GM12878 (cell line): ENCODE measurements around the gene PAPPA. TPM values are rescaled to one million over a fixed set of nuclear protein-coding genes. Genes with fewer than 3 reads are reported as not detected.

ENCODE experiments used
- ATAC-seq: fragments of 200-7000 bp; cut with Tn5 transposase; 3 replicates; pipeline ENCODE4 v1.9.1; 2020; ENCODE audit warnings: mild to moderate bottlenecking, moderate library complexity
- BruUV-seq: library from RNA; stranded (reverse); fragments of 400-500 nt; replicated peaks from 2 replicates; lab custom pipeline; 2021; lab: Mats Ljungman, UMichigan
- CTCF ChIA-PET: fragments of 300-600 bp; sonication (Branson Sonifier 250); formaldehyde crosslinking; extraction: SDS; loops from one replicate; lab custom pipeline; 2021; ENCODE audit warnings: inconsistent platforms; lab: Yijun Ruan, JAX
- POLR2A ChIA-PET: fragments of 350-600 bp; formaldehyde crosslinking; extraction: SDS; loops from one replicate; lab custom pipeline; 2021; ENCODE audit warnings: inconsistent platforms; lab: Charles Lee
- RAD21 ChIA-PET: fragments of 300-600 bp; sonication (Branson Sonifier 250); formaldehyde crosslinking; loops from one replicate; lab custom pipeline; 2023; ENCODE audit warnings: antibody characterized with exemption; ENCODE audit not compliant: unreplicated experiment; lab: Charles Lee
- SMC1A ChIA-PET: fragments of 300-600 bp; sonication (Branson Sonifier 250); formaldehyde crosslinking; loops from one replicate; lab custom pipeline; 2023; ENCODE audit not compliant: unreplicated experiment, uncharacterized antibody; lab: Charles Lee
- DNase-seq: peaks from one replicate; pipeline ENCODE4 v3.0.0-alpha.2; 2011; ENCODE audit warnings: low read depth, low spot score
- FAIRE-seq: peaks from 3 replicates; lab custom pipeline; 2011; peaks lifted over from hg19 to GRCh38; lab: Jason Lieb, UNC
- H2AFZ ChIP-seq: 2 replicates; pipeline ENCODE4 v1.6.0; 2011; ENCODE audit warnings: low read depth, low read length, control low read depth; ENCODE audit not compliant: control insufficient read depth
- H3K27ac ChIP-seq: 2 replicates; pipeline ENCODE4 v1.5.1; 2011; ENCODE audit warnings: control low read depth; ENCODE audit not compliant: control insufficient read depth, insufficient read depth
- H3K27me3 ChIP-seq, 2 experiments: replicated peaks in 1 of 2; 2 replicates each; pipeline versions ENCODE4 v1.6.0 to v1.6.1; 2011; ENCODE audit warnings: low read length in 1 of 2; ENCODE audit not compliant: control insufficient read depth in 2 of 2, insufficient read depth in 2 of 2
- H3K36me3 ChIP-seq, 2 experiments: 2 replicates each; pipeline ENCODE4 v1.5.1; 2011; ENCODE audit warnings: low read length in 1 of 2; ENCODE audit not compliant: control insufficient read depth in 2 of 2, insufficient read depth in 2 of 2
- H3K4me1 ChIP-seq: 2 replicates; pipeline ENCODE4 v1.6.1; 2011; ENCODE audit warnings: mild to moderate bottlenecking, low read length, moderate library complexity, mixed read lengths; ENCODE audit not compliant: control insufficient read depth, insufficient read depth
- H3K4me2 ChIP-seq: 2 replicates; pipeline ENCODE4 v1.6.0; 2011; ENCODE audit warnings: control low read depth; ENCODE audit not compliant: control insufficient read depth, insufficient read depth
- H3K4me3 ChIP-seq: fragments of 200-600 bp; sonication (generic); 2 replicates; pipeline ENCODE4 v1.5.1; 2016
- H3K79me2 ChIP-seq: 2 replicates; pipeline ENCODE4 v1.6.0; 2011; ENCODE audit warnings: low read length; ENCODE audit not compliant: control insufficient read depth, insufficient read depth
- H3K9ac ChIP-seq: 2 replicates; pipeline ENCODE4 v1.8.0; 2011; ENCODE audit warnings: low read length, control low read depth, mixed read lengths; ENCODE audit not compliant: control insufficient read depth, insufficient read depth
- H3K9me3 ChIP-seq: replicated peaks from 3 replicates; pipeline ENCODE4 v1.5.1; 2011; ENCODE audit warnings: mild to moderate bottlenecking, low read length; ENCODE audit not compliant: control insufficient read depth, insufficient read depth
- H4K20me1 ChIP-seq: 2 replicates; pipeline ENCODE4 v1.6.0; 2011; ENCODE audit not compliant: control insufficient read depth, insufficient read depth
- BACH1 ChIP-seq: fragments of 450-650 bp; IDR thresholded peaks from 2 replicates; pipeline ENCODE4 v1.6.1; 2017; ENCODE audit warnings: mild to moderate bottlenecking, borderline replicate concordance
- E2F4 ChIP-seq: IDR thresholded peaks from 2 replicates; pipeline ENCODE4 v1.6.1; 2012; ENCODE audit warnings: low read depth, low read length, improper control_type of control experiment
- E4F1 ChIP-seq: fragments of 450-650 bp; IDR thresholded peaks from 2 replicates; pipeline ENCODE4 v1.6.1; 2018; ENCODE audit warnings: borderline replicate concordance, mild to moderate bottlenecking; ENCODE audit not compliant: partially characterized antibody
- EGR1 ChIP-seq, 2 experiments: IDR thresholded peaks; 1 replicate in 1 of 2; 2 replicates in 1 of 2; pipeline ENCODE4 v1.6.1; 2011 to 2012; ENCODE audit warnings: low read depth in 2 of 2, low read length in 2 of 2, borderline replicate concordance in 1 of 2, mild to moderate bottlenecking in 1 of 2, moderate library complexity in 1 of 2
- EZH2 ChIP-seq: IDR thresholded peaks from 2 replicates; pipeline ENCODE4 v1.6.1; 2012; ENCODE audit warnings: low read depth, mild to moderate bottlenecking, control low read depth, inconsistent platforms, low read length, borderline replicate concordance; ENCODE audit not compliant: control insufficient read depth
- HSF1 ChIP-seq: fragments of 150-350 bp; IDR thresholded peaks from 2 replicates; pipeline ENCODE4 v1.6.1; 2014; ENCODE audit warnings: mild to moderate bottlenecking, low read depth, low read length
- IKZF1 ChIP-seq: fragments of 450-650 bp; conservative IDR thresholded peaks from 2 replicates; pipeline ENCODE4 v1.6.1; 2017; ENCODE audit warnings: antibody characterized with exemption, mild to moderate bottlenecking
- MXI1 ChIP-seq: fragments of 150-350 bp; IDR thresholded peaks from 2 replicates; pipeline ENCODE4 v1.6.1; 2011; ENCODE audit warnings: low read depth, mild to moderate bottlenecking, inconsistent platforms, low read length, improper control_type of control experiment
- PAX5 ChIP-seq: IDR thresholded peaks from 2 replicates; pipeline ENCODE4 v1.6.1; 2011; ENCODE audit warnings: low read depth, low read length, borderline replicate concordance
- POLR2AphosphoS2 ChIP-seq: IDR thresholded peaks from 2 replicates; pipeline ENCODE4 v1.6.1; 2011; ENCODE audit warnings: low read depth, mild to moderate bottlenecking, low read length, improper control_type of control experiment, moderate library complexity
- SMARCA5 ChIP-seq: fragments of 450-650 bp; IDR thresholded peaks from 2 replicates; pipeline ENCODE4 v1.6.1; 2017; ENCODE audit warnings: mild to moderate bottlenecking
- SMC3 ChIP-seq: IDR thresholded peaks from 2 replicates; pipeline ENCODE4 v1.6.1; 2011; ENCODE audit warnings: low read length, improper control_type of control experiment, borderline replicate concordance
- SPI1 ChIP-seq: IDR thresholded peaks from 2 replicates; pipeline ENCODE4 v1.6.1; 2011; ENCODE audit warnings: low read depth, mild to moderate bottlenecking, low read length, moderate library complexity, borderline replicate concordance; ENCODE audit not compliant: insufficient read depth
- STAT1 ChIP-seq: fragments of 450-650 bp; conservative IDR thresholded peaks from 2 replicates; pipeline ENCODE4 v1.6.1; 2014; ENCODE audit warnings: antibody characterized with exemption, mild to moderate bottlenecking
- ZNF384 ChIP-seq: IDR thresholded peaks from 2 replicates; pipeline ENCODE4 v1.6.1; 2012; ENCODE audit warnings: low read depth, mild to moderate bottlenecking, low read length, improper control_type of control experiment, borderline replicate concordance
- WGBS: methylation state at CpG from one replicate; pipeline ENCODE4 v1.1.6; 2016; ENCODE audit warnings: low lambda C conversion rate; ENCODE audit not compliant: insufficient replicate concordance, insufficient coverage; ENCODE audit errors: missing lambda C conversion rate; 5-methylcytosine and 5-hydroxymethylcytosine counted together
- in situ Hi-C: fragments of 300-500 bp; cut with MboI; formaldehyde crosslinking; loops from 9 replicates; pipeline ENCODE4 v1.14.3; 2018; ENCODE audit warnings: mixed read lengths
- intact Hi-C: fragments of 100-400 bp; cut with micrococcal nuclease; formaldehyde crosslinking; loops from one replicate; pipeline ENCODE4 v1.14.2; 2022; ENCODE audit not compliant: unreplicated experiment
- polyA plus RNA-seq, 11 experiments: library from polyadenylated mRNA; depleted of rRNA in 4 of 11; unstranded in 6 of 11; stranded (reverse) in 5 of 11; fragments of >200 nt; fragmentation: Nextera tagmentation in 4 of 11; fragmentation: Illumina TruSeq in 1 of 11; extraction: Ambion mirVana in 4 of 11; extraction: Trizol in 1 of 11; gene quantifications; 1 replicate in 1 of 11; 2 replicates in 10 of 11; pipeline versions ENCODE4 v1.2.1 to v1.2.3, GENCODE V29; 2011 to 2016; ENCODE audit warnings: inconsistent platforms in 2 of 11, missing spikeins in 2 of 11, low read depth in 1 of 11
- total RNA-seq, 4 experiments: library from RNA; depleted of rRNA in 3 of 4; stranded (reverse); fragments of >200 nt in 3 of 4; fragmentation: Illumina TruSeq in 1 of 4; extraction: Trizol in 1 of 4; gene quantifications; 2 replicates each; pipeline versions ENCODE4 v1.2.1 to v1.2.3, GENCODE V29; 2013 to 2021
- TF ChIP-seq, protein P1 (sequence below): IDR thresholded peaks from 2 replicates; pipeline ENCODE4 v1.6.1; 2011; ENCODE audit warnings: borderline replicate concordance, low read depth, mild to moderate bottlenecking, moderate library complexity, mixed read lengths, low read length; ENCODE audit not compliant: insufficient read depth; ENCODE audit errors: extremely low read length

The PAPPA gene
- total and polyA plus RNA-seq, 10 of the 15 experiments (the other 5 are each of a cell fraction or from before 2014, with no cell fraction given): under 0.01 to 0.19 (median 0.02) TPM; not detected in 4

DNA sequence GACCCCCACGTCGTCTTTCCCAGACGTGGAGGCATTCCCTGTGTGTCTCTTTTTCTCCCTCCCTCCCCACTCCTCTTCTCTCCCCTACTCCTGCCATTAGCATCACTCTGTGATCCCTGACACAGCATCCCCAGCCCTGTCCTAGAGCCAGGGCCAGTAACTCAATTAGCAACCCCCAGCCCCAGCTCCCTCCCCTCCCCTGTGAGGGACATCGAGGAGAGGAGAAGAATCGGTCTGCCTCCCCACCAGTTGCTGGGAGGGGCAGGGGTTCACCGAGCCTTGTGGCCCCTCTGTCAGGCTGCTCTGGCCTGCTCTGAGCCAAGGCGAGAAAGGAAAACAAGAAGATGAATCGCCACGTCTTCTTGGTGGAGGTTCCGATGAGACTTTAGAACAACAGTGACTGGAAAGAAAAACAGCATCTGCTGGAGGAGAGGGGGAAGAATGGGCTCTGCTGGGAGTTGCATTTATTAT lies 123.1 kb downstream of the PAPPA start:
- Histone ChIP-seq H4K20me1 (no peaks in the 10 kb centered on the region), H3K27ac (no peak overlapping the region), H3K36me3 (no peaks in the 10 kb centered on the region), H2AFZ (no peak overlapping the region), H3K4me2 (no peak overlapping the region), H3K4me1 (no peaks in the 10 kb centered on the region), H3K9me3 (no peaks in the 10 kb centered on the region), H3K79me2 (no peaks in the 10 kb centered on the region), H3K27me3 (no peaks in the 10 kb centered on the region; a peak in 2 of 4 replicates), H3K9ac (no peak overlapping the region), H3K4me3 (no peak overlapping the region)
- ATAC-seq (no peak), FAIRE-seq (no peak), DNase-seq (no peak)
- BruUV-seq: no TSS peak
- CTCF ChIA-PET: no interaction called here
- RAD21 ChIA-PET: no interaction called here
- 22% methylated on average over 7 of the region's 10 CpGs for WGBS
- intact Hi-C loops: no loop called here
- TF ChIP-seq MXI1 (no peak), STAT1 (no peak), POLR2AphosphoS2 (no peak), PAX5 (no peak), ZNF384 (no peak), E4F1 (no peak), IKZF1 (no peak), BACH1 (no peak), EGR1 (IDR thresholded peaks at IDR 0.05; ENCODE audit: borderline replicate concordance in 1 of 2, low read depth in 2 of 2, low read length in 2 of 2) (no peak), SMARCA5 (no peak), E2F4 (no peak), SPI1 (no peak), SMC3 (no peak), EZH2 (no peak), HSF1 (no peak)
- TF ChIP-seq, protein P1, sequence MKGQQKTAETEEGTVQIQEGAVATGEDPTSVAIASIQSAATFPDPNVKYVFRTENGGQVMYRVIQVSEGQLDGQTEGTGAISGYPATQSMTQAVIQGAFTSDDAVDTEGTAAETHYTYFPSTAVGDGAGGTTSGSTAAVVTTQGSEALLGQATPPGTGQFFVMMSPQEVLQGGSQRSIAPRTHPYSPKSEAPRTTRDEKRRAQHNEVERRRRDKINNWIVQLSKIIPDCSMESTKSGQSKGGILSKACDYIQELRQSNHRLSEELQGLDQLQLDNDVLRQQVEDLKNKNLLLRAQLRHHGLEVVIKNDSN: no peak
- SMC1A ChIA-PET: no interaction called here
- in situ Hi-C loops: no loop called here
- POLR2A ChIA-PET: no interaction called here
